DOHH2 (cell line): ENCODE measurements around the gene RPL5.
A peak's percentile ranks its signal among the peaks of the same experiment; 100 is the strongest.

Source experiments
- H3F3A ChIP-seq: fragments of 200-600 bp; sonication (generic), shearing (Covaris generic); 2 replicates; pipeline ENCODE4 v1.6.0; 2016; ENCODE audit warnings: antibody characterized with exemption, mild to moderate bottlenecking; ENCODE audit not compliant: control insufficient read depth, insufficient read depth
- H3K27ac ChIP-seq: fragments of 200-600 bp; sonication (generic); 2 replicates; pipeline ENCODE4 v1.5.1; 2014; ENCODE audit warnings: low read depth, mild to moderate bottlenecking, low read length, moderate library complexity
- H3K27me3 ChIP-seq: fragments of 200-600 bp; sonication (generic); 2 replicates; pipeline ENCODE4 v1.6.1; 2014; ENCODE audit warnings: mild to moderate bottlenecking, low read length, mixed read lengths; ENCODE audit not compliant: control insufficient read depth
- H3K36me3 ChIP-seq: fragments of 200-600 bp; sonication (generic); 2 replicates; pipeline ENCODE4 v1.6.1; 2014; ENCODE audit warnings: mild to moderate bottlenecking, low read length, moderate library complexity, mixed read lengths; ENCODE audit not compliant: control insufficient read depth
- H3K4me1 ChIP-seq: fragments of 200-600 bp; sonication (generic); 2 replicates; pipeline ENCODE4 v1.6.1; 2014; ENCODE audit warnings: mild to moderate bottlenecking, low read length, mixed read lengths; ENCODE audit not compliant: control insufficient read depth
- H3K4me2 ChIP-seq: fragments of 200-600 bp; sonication (generic); 2 replicates; pipeline ENCODE4 v1.6.0; 2014; ENCODE audit warnings: mild to moderate bottlenecking, low read length, moderate library complexity
- H3K4me3 ChIP-seq: fragments of 200-600 bp; sonication (generic); 2 replicates; pipeline ENCODE4 v1.5.1; 2014; ENCODE audit warnings: mild to moderate bottlenecking, low read length, mixed read lengths
- H3K79me2 ChIP-seq: fragments of 200-600 bp; sonication (generic); 2 replicates; pipeline ENCODE4 v1.6.1; 2014; ENCODE audit warnings: mild to moderate bottlenecking, low read length, mixed read lengths; ENCODE audit not compliant: control insufficient read depth
- H3K9me2 ChIP-seq: fragments of 200-600 bp; sonication (generic); replicated peaks from 2 replicates; pipeline ENCODE4 v1.6.1; 2014; ENCODE audit warnings: mild to moderate bottlenecking, low read length, mixed read lengths; ENCODE audit not compliant: control insufficient read depth
- H3K9me3 ChIP-seq: fragments of 200-600 bp; sonication (generic); 2 replicates; pipeline ENCODE4 v1.6.1; 2014; ENCODE audit warnings: antibody characterized with exemption, low read length, mixed read lengths; ENCODE audit not compliant: control insufficient read depth, insufficient read depth
- H4K20me1 ChIP-seq: fragments of 200-600 bp; sonication (generic); 2 replicates; pipeline ENCODE4 v1.6.0; 2014; ENCODE audit warnings: low read depth, mild to moderate bottlenecking, antibody characterized with exemption, low read length, moderate library complexity; ENCODE audit not compliant: control insufficient read depth, insufficient read depth
- CTCF ChIP-seq: fragments of 200-600 bp; sonication (generic); IDR thresholded peaks from one replicate; pipeline ENCODE4 v1.5.1; 2014; ENCODE audit warnings: antibody characterized with exemption, mild to moderate bottlenecking, low read depth, low read length; ENCODE audit not compliant: poor library complexity, severe bottlenecking
- EZH2phosphoT487 ChIP-seq: fragments of 200-600 bp; sonication (generic); IDR thresholded peaks from 2 replicates; pipeline ENCODE4 v1.6.1; 2017; ENCODE audit warnings: borderline replicate concordance, mild to moderate bottlenecking, antibody characterized with exemption, low read length, moderate library complexity, mixed read lengths

RPL5 gene

GRCh38 chr1:92832537-92833114, 786 bp downstream of the RPL5 start:
- Histone ChIP-seq H3K9me3 (no peaks in the 10 kb centered on the region), H3K36me3 (peaks cover 57% of the 10 kb centered on the region), H3K27ac (peak overlapping the region; percentile 73), H3K27me3 (no peaks in the 10 kb centered on the region), H3K4me3 (peak overlapping the region; percentile 90), H4K20me1 (peaks cover 41% of the 10 kb centered on the region), H3K9me2 (no peaks in the 10 kb centered on the region), H3K79me2 (peaks cover 59% of the 10 kb centered on the region), H3F3A (peaks cover 41% of the 10 kb centered on the region), H3K4me2 (peak overlapping the region; percentile 84), H3K4me1 (peaks cover 42% of the 10 kb centered on the region)
- TF ChIP-seq CTCF, result no peak
- TF ChIP-seq EZH2phosphoT487, result no peak

GRCh38 chr1:92833840-92834239, 2.0 kb downstream of the RPL5 start:
- no peaks in the 10 kb centered on the region for H3K27me3 ChIP-seq
- peak overlapping the region; percentile 73 for H3K27ac ChIP-seq
- H3K4me1 ChIP-seq, result peaks cover 52% of the 10 kb centered on the region
- H3K9me2 ChIP-seq, result no peaks in the 10 kb centered on the region
- peak overlapping the region; percentile 90 for H3K4me3 ChIP-seq
- H3K9me3 ChIP-seq, result no peaks in the 10 kb centered on the region
- H3K4me2 ChIP-seq, result peak overlapping the region; percentile 84
- peaks cover 71% of the 10 kb centered on the region for H3K79me2 ChIP-seq
- peaks cover 53% of the 10 kb centered on the region for H4K20me1 ChIP-seq
- H3K36me3 ChIP-seq, result peaks cover 69% of the 10 kb centered on the region
- H3F3A ChIP-seq, result peaks cover 53% of the 10 kb centered on the region
- no peak for TF ChIP-seq EZH2phosphoT487
- TF ChIP-seq CTCF, result no peak

- TF ChIP-seq EZH2phosphoT487 (no peak), CTCF (no peak)
- H3K79me2 ChIP-seq, result peaks cover 79% of the 10 kb centered on the region
- peaks cover 61% of the 10 kb centered on the region for H4K20me1 ChIP-seq
- H3K9me3 ChIP-seq, result no peaks in the 10 kb centered on the region
- H3K4me1 ChIP-seq, result peaks cover 52% of the 10 kb centered on the region
- peak overlapping the region; percentile 90 for H3K4me3 ChIP-seq
- peak overlapping the region; percentile 84 for H3K4me2 ChIP-seq
- H3F3A ChIP-seq, result peaks cover 60% of the 10 kb centered on the region
- no peaks in the 10 kb centered on the region for H3K27me3 ChIP-seq
- H3K9me2 ChIP-seq, result no peaks in the 10 kb centered on the region
- no peak overlapping the region for H3K27ac ChIP-seq
- H3K36me3 ChIP-seq, result peaks cover 77% of the 10 kb centered on the region
Measured at GRCh38 chr1:92834617-92835016, 2.8 kb downstream of the RPL5 start.

GRCh38 chr1:92837062-92837461, 5.2 kb downstream of the RPL5 start:
- Histone ChIP-seq H3K4me2 (0 out of 2 replicates have a peak overlapping the region, but pooled peaks have one; percentile 84), H3K27me3 (no peaks in the 10 kb centered on the region), H3K9me2 (no peaks in the 10 kb centered on the region), H3K4me1 (peaks cover 45% of the 10 kb centered on the region), H3F3A (peaks cover 85% of the 10 kb centered on the region), H3K79me2 (peaks cover 87% of the 10 kb centered on the region), H4K20me1 (peaks cover 70% of the 10 kb centered on the region), H3K9me3 (no peaks in the 10 kb centered on the region), H3K4me3 (no peak overlapping the region), H3K36me3 (peaks cover 99% of the 10 kb centered on the region), H3K27ac (no peak overlapping the region)
- TF ChIP-seq EZH2phosphoT487 (no peak), CTCF (no peak)
